Activated T-helper 2 cell treated with anti-CD3 and anti-CD28 coated beads, Interferon-gamma antibody, Interleukin-2, Interleukin-4, amounts not matched to agents 10 μg/mL and 5 μg/mL and 100 μg/mL, durations not matched to agents 14 hours and 24 hours and 36 hours (primary cell): ENCODE measurements around the gene ADGRA1. TPM values are rescaled to one million over a fixed set of nuclear protein-coding genes. Genes with fewer than 3 reads are reported as not detected.

Experiments
- DNase-seq: peaks from one replicate; pipeline ENCODE4 v3.0.0; 2021; ENCODE audit warnings: low spot score
- H3K27ac Mint-ChIP-seq: one replicate; pipeline ENCODE4 v1.8.0; 2021; ENCODE audit warnings: mixed read lengths
- H3K27me3 Mint-ChIP-seq: one replicate; pipeline ENCODE4 v1.8.0; 2021; ENCODE audit warnings: low read depth, mixed read lengths
- H3K36me3 Mint-ChIP-seq: one replicate; pipeline ENCODE4 v1.8.0; 2021; ENCODE audit warnings: low read depth, mixed read lengths
- H3K4me1 Mint-ChIP-seq: one replicate; pipeline ENCODE4 v1.8.0; 2021; ENCODE audit warnings: low read depth, mixed read lengths
- H3K4me3 Mint-ChIP-seq: one replicate; pipeline ENCODE4 v1.8.0; 2021; ENCODE audit warnings: low read depth, mild to moderate bottlenecking, moderate library complexity, mixed read lengths
- H3K9me3 Mint-ChIP-seq: one replicate; pipeline ENCODE4 v1.8.0; 2021; ENCODE audit warnings: mixed read lengths
- intact Hi-C: fragments of 100-400 bp; cut with micrococcal nuclease; formaldehyde crosslinking; loops from one replicate; pipeline ENCODE4 v1.15.1; 2023
- total RNA-seq: library from RNA; stranded (reverse); gene quantifications from 2 replicates; pipeline ENCODE4 v1.2.3, GENCODE V29; 2022

Gene ADGRA1
- total RNA-seq, 1 donor from 2014 or later, result not detected

- Mint-ChIP-seq H3K4me1 (peaks cover 5% of the 10 kb centered on the region), H3K36me3 (no peaks in the 10 kb centered on the region), H3K27ac (no peak overlapping the region), H3K4me3 (no peak overlapping the region), H3K27me3 (peaks cover 5% of the 10 kb centered on the region), H3K9me3 (no peaks in the 10 kb centered on the region)
- intact Hi-C loops, result loop anchor here (10.0 kb wide), 1 partner anchor 223 kb away; no protein-coding TSS in a partner anchor
- DNase-seq, result no peak
These were observed 39.8 kb downstream of the ADGRA1 start for GRCh38 chr10:133127291-133128125.

- intact Hi-C loops, result loop anchor here (10.0 kb wide), 1 partner anchor 224 kb away; no protein-coding TSS in a partner anchor
- DNase-seq, result no peak
These were observed 40.7 kb downstream of the ADGRA1 start for GRCh38 chr10:133128126-133129070.

GRCh38 chr10:133129071-133129858 is 41.5 kb downstream of the ADGRA1 start:
- H3K4me1 Mint-ChIP-seq, result no peaks in the 10 kb centered on the region
- H3K36me3 Mint-ChIP-seq, result no peaks in the 10 kb centered on the region
- H3K4me3 Mint-ChIP-seq, result no peak overlapping the region
- no peaks in the 10 kb centered on the region for H3K9me3 Mint-ChIP-seq
- H3K27ac Mint-ChIP-seq, result no peak overlapping the region
- no peak for DNase-seq
- peaks cover 5% of the 10 kb centered on the region for H3K27me3 Mint-ChIP-seq
- intact Hi-C loops, result loop anchor here (10.0 kb wide), 1 partner anchor 224 kb away; no protein-coding TSS in a partner anchor

More at GRCh38 chr10:133128126-133129070, 40.7 kb downstream of the ADGRA1 start:
- Mint-ChIP-seq H3K27me3 (peaks cover 5% of the 10 kb centered on the region), H3K4me3 (no peak overlapping the region), H3K36me3 (no peaks in the 10 kb centered on the region), H3K27ac (no peak overlapping the region), H3K9me3 (no peaks in the 10 kb centered on the region), H3K4me1 (no peaks in the 10 kb centered on the region)

GRCh38 chr10:133129859-133130495 is 42.3 kb downstream of the ADGRA1 start:
- H3K9me3 Mint-ChIP-seq, result no peaks in the 10 kb centered on the region
- no peak overlapping the region for H3K27ac Mint-ChIP-seq

GRCh38 chr10:133130602-133131001 is 42.9 kb downstream of the ADGRA1 start:
- no peaks in the 10 kb centered on the region for H3K27me3 Mint-ChIP-seq
- H3K4me3 Mint-ChIP-seq, result no peak overlapping the region
- H3K27ac Mint-ChIP-seq, result no peak overlapping the region
- intact Hi-C loops, result no loop called here
- H3K36me3 Mint-ChIP-seq, result no peaks in the 10 kb centered on the region
- no peaks in the 10 kb centered on the region for H3K4me1 Mint-ChIP-seq
- DNase-seq, result no peak
- H3K9me3 Mint-ChIP-seq, result no peaks in the 10 kb centered on the region

More at GRCh38 chr10:133129859-133130495, 42.3 kb downstream of the ADGRA1 start:
- Mint-ChIP-seq H3K4me3 (no peak overlapping the region), H3K4me1 (no peaks in the 10 kb centered on the region), H3K27me3 (peaks cover 1% of the 10 kb centered on the region), H3K36me3 (no peaks in the 10 kb centered on the region)
- intact Hi-C loops, result loop anchor here (10.0 kb wide), 1 partner anchor 225 kb away; no protein-coding TSS in a partner anchor
- no peak for DNase-seq

- Mint-ChIP-seq H3K36me3 (no peaks in the 10 kb centered on the region), H3K27me3 (no peaks in the 10 kb centered on the region), H3K4me1 (no peaks in the 10 kb centered on the region), H3K4me3 (no peak overlapping the region), H3K9me3 (no peaks in the 10 kb centered on the region), H3K27ac (no peak overlapping the region)
- intact Hi-C loops, result no loop called here
- DNase-seq, result no peak
These were observed 43.3 kb downstream of the ADGRA1 start for GRCh38 chr10:133131053-133131452.

- Mint-ChIP-seq H3K4me1 (no peaks in the 10 kb centered on the region), H3K27me3 (no peaks in the 10 kb centered on the region), H3K4me3 (no peak overlapping the region), H3K36me3 (no peaks in the 10 kb centered on the region), H3K9me3 (no peaks in the 10 kb centered on the region), H3K27ac (no peak overlapping the region)
- DNase-seq, result no peak
- intact Hi-C loops, result no loop called here
These were observed 44.2 kb downstream of the ADGRA1 start for GRCh38 chr10:133131734-133132472.

GRCh38 chr10:133132473-133133291 is 45.0 kb downstream of the ADGRA1 start:
- no peak overlapping the region for H3K27ac Mint-ChIP-seq
- no peaks in the 10 kb centered on the region for H3K9me3 Mint-ChIP-seq
- DNase-seq, result no peak
- no peaks in the 10 kb centered on the region for H3K4me1 Mint-ChIP-seq
- H3K27me3 Mint-ChIP-seq, result no peaks in the 10 kb centered on the region
- H3K36me3 Mint-ChIP-seq, result no peaks in the 10 kb centered on the region
- H3K4me3 Mint-ChIP-seq, result no peak overlapping the region
- intact Hi-C loops, result no loop called here

- H3K27me3 Mint-ChIP-seq, result no peaks in the 10 kb centered on the region
- intact Hi-C loops, result no loop called here
- no peak overlapping the region for H3K4me3 Mint-ChIP-seq
- no peak for DNase-seq
- H3K27ac Mint-ChIP-seq, result no peak overlapping the region
- H3K36me3 Mint-ChIP-seq, result no peaks in the 10 kb centered on the region
- H3K9me3 Mint-ChIP-seq, result no peaks in the 10 kb centered on the region
- H3K4me1 Mint-ChIP-seq, result no peaks in the 10 kb centered on the region
These were observed 45.9 kb downstream of the ADGRA1 start for GRCh38 chr10:133133471-133134231.

GRCh38 chr10:133134411-133135115 is 46.8 kb downstream of the ADGRA1 start:
- Mint-ChIP-seq H3K4me3 (no peak overlapping the region), H3K27ac (no peak overlapping the region), H3K4me1 (no peaks in the 10 kb centered on the region), H3K36me3 (no peaks in the 10 kb centered on the region), H3K9me3 (no peaks in the 10 kb centered on the region), H3K27me3 (no peaks in the 10 kb centered on the region)
- no peak for DNase-seq
- intact Hi-C loops, result no loop called here
